HepG2 (cell line): Measurements from ENCODE around the gene LLGL1. TPM values are rescaled to one million over a fixed set of nuclear protein-coding genes. Genes with fewer than 3 reads are reported as not detected.
A peak's percentile ranks its signal among the peaks of the same experiment; 100 is the strongest.

Experiments used
- AGO1 ChIP-seq: fragments of 200-400 bp; formaldehyde crosslinking; IDR thresholded peaks from 2 replicates; pipeline ENCODE4 v1.6.1; 2017; ENCODE audit warnings: mild to moderate bottlenecking, low read depth, low read length, moderate library complexity; ENCODE audit not compliant: poor library complexity, severe bottlenecking
- ARNT2 ChIP-seq: sonication (generic); formaldehyde crosslinking; IDR thresholded peaks from 2 replicates; pipeline ENCODE4 v1.8.0; 2022; ENCODE audit warnings: mild to moderate bottlenecking, low read depth, missing genetic modification reagents, moderate library complexity
- BRD4 ChIP-seq: sonication (generic); formaldehyde crosslinking; IDR thresholded peaks from 2 replicates; pipeline ENCODE4 v1.4.0; 2020; ENCODE audit warnings: missing genetic modification reagents
- DNMT3B ChIP-seq: conservative IDR thresholded peaks from 2 replicates; pipeline ENCODE4 v1.6.1; 2016; ENCODE audit warnings: missing biosample characterization, control low read depth
- FIP1L1 ChIP-seq: fragments of 200-400 bp; formaldehyde crosslinking; IDR thresholded peaks from 2 replicates; pipeline ENCODE4 v1.6.1; 2018; ENCODE audit warnings: low read depth, mild to moderate bottlenecking, low read length, moderate library complexity, borderline replicate concordance; ENCODE audit not compliant: insufficient read depth
- FOXK1 ChIP-seq: sonication (generic); formaldehyde crosslinking; IDR thresholded peaks from 2 replicates; pipeline ENCODE4 v1.4.0; 2020; ENCODE audit warnings: low read depth, missing genetic modification reagents, borderline replicate concordance
- HDAC1 ChIP-seq: sonication (generic); formaldehyde crosslinking; IDR thresholded peaks from 2 replicates; pipeline ENCODE4 v1.5.1; 2020; ENCODE audit warnings: mild to moderate bottlenecking, missing genetic modification reagents
- HOXA3 ChIP-seq: sonication (generic); formaldehyde crosslinking; IDR thresholded peaks from 2 replicates; pipeline ENCODE4 v1.5.0; 2020; ENCODE audit warnings: missing genetic modification reagents
- MEF2D ChIP-seq: sonication (generic); formaldehyde crosslinking; IDR thresholded peaks from 2 replicates; pipeline ENCODE4 v1.5.1; 2020; ENCODE audit warnings: mild to moderate bottlenecking, missing genetic modification reagents
- MTF2 ChIP-seq: sonication (generic); formaldehyde crosslinking; IDR thresholded peaks from 2 replicates; pipeline ENCODE4 v1.5.0; 2020; ENCODE audit warnings: missing genetic modification reagents, borderline replicate concordance
- POLR2A ChIP-seq, 2 experiments: IDR thresholded peaks; 2 replicates each; pipeline ENCODE4 v1.6.1; 2011; ENCODE audit warnings: low read depth in 2 of 2, low read length in 2 of 2, mild to moderate bottlenecking in 1 of 2, moderate library complexity in 1 of 2; ENCODE audit not compliant: insufficient read depth in 1 of 2
- RBAK ChIP-seq: sonication (generic); formaldehyde crosslinking; IDR thresholded peaks from 2 replicates; pipeline ENCODE4 v1.5.1; 2020; ENCODE audit warnings: mild to moderate bottlenecking, missing genetic modification reagents
- TCF12 ChIP-seq, 2 experiments: fragments of 450-650 bp in 1 of 2; sonication (generic) in 1 of 2; formaldehyde crosslinking in 1 of 2; IDR thresholded peaks; 2 replicates each; pipeline versions ENCODE4 v1.6.1 to v1.8.0; 2017 to 2022; ENCODE audit warnings: antibody characterized with exemption in 1 of 2, mild to moderate bottlenecking in 1 of 2, missing genetic modification reagents in 1 of 2, moderate library complexity in 1 of 2
- TRIM24 ChIP-seq: sonication (generic); formaldehyde crosslinking; IDR thresholded peaks from 2 replicates; pipeline ENCODE4 v1.8.0; 2022; ENCODE audit warnings: mild to moderate bottlenecking, missing genetic modification reagents
- U2AF1 ChIP-seq: fragments of 200-400 bp; formaldehyde crosslinking; optimal IDR thresholded peaks from 2 replicates; pipeline ENCODE3; 2017; ENCODE audit warnings: mild to moderate bottlenecking, low read depth, low read length
- ZNF564 ChIP-seq: sonication (generic); formaldehyde crosslinking; IDR thresholded peaks from 2 replicates; pipeline ENCODE4 v1.8.1; 2023; ENCODE audit warnings: mild to moderate bottlenecking, missing genetic modification reagents
- ZNF672 ChIP-seq: sonication (generic); formaldehyde crosslinking; IDR thresholded peaks from 2 replicates; pipeline ENCODE4 v1.8.1; 2022; ENCODE audit warnings: missing genetic modification reagents
- ZSCAN21 ChIP-seq: sonication (generic); formaldehyde crosslinking; IDR thresholded peaks from 2 replicates; pipeline ENCODE4 v1.8.0; 2022; ENCODE audit warnings: mild to moderate bottlenecking, missing genetic modification reagents, moderate library complexity, borderline replicate concordance
- polyA plus RNA-seq, 8 experiments: library from polyadenylated mRNA; depleted of rRNA in 3 of 8; stranded (reverse) in 7 of 8; unstranded in 1 of 8; fragments of >200 nt; fragmentation: Illumina TruSeq in 4 of 8; extraction: Trizol in 4 of 8; gene quantifications; 2 replicates each; pipeline versions ENCODE4 v1.2.1 to v1.2.3, GENCODE V29; 2011 to 2016; ENCODE audit warnings: low read depth in 4 of 8, missing spikeins in 1 of 8, mixed read lengths in 1 of 8; ENCODE audit not compliant: insufficient read depth in 1 of 8
- total RNA-seq, 5 experiments: library from RNA; depleted of rRNA; stranded (reverse); fragments of >200 nt; fragmentation: Illumina TruSeq; extraction: Trizol; gene quantifications; 2 replicates each; pipeline ENCODE4 v1.2.3, GENCODE V29; 2016; ENCODE audit warnings: low read depth in 1 of 5
- TF ChIP-seq, protein P1 (sequence below): sonication (generic); formaldehyde crosslinking; IDR thresholded peaks from 2 replicates; pipeline ENCODE4 v1.4.0; 2020; ENCODE audit warnings: missing genetic modification reagents
- TF ChIP-seq, protein P2 (sequence below): sonication (generic); formaldehyde crosslinking; IDR thresholded peaks from 2 replicates; pipeline ENCODE4 v1.4.0; 2020; ENCODE audit warnings: missing genetic modification reagents
- TF ChIP-seq, protein P3 (sequence below): conservative IDR thresholded peaks from 2 replicates; pipeline ENCODE4 v1.6.1; 2018; ENCODE audit warnings: missing genetic modification reagents
- TF ChIP-seq, protein P4 (sequence below): sonication (generic); IDR thresholded peaks from 2 replicates; pipeline ENCODE4 v1.6.1; 2016; ENCODE audit warnings: low read depth, borderline replicate concordance
- TF ChIP-seq, protein P5 (sequence below): IDR thresholded peaks from 2 replicates; pipeline ENCODE4 v1.6.1; 2016

LLGL1 gene
- total and polyA plus RNA-seq, 2 of the 13 experiments (the other 11 are each of a cell fraction or from before 2014, with no cell fraction given), result 15.0 to 15.3 TPM

DNA sequence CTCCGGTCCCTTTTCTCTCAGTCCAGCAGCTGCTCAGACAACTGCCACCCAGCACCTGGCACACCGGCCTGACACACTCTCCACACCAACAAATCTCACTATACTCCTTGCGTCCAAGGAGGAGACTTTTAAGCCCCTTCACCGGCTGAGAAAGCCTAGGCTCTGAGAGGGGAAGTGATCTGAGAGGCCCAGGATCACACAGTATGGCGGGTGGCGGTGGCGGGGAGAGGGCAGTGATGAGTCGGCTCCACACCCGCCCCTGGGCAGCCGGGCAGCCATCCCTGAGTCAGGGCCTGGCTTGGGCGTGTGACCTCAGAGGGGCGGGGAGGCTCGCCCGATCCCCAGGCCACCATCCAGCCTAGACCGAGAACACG lies 32.5 kb downstream of the LLGL1 start (continued):
- TF ChIP-seq RBAK (CRISPR knock-in tag) (no peak), MTF2 (CRISPR knock-in tag) (0 out of 2 replicates have a peak, but pooled peaks have one; percentile 47), TCF12 (IDR thresholded peaks at IDR 0.05) (no peak), TCF12 (CRISPR knock-in tag; IDR thresholded peaks at IDR 0.05) (0 out of 2 replicates have a peak, but pooled peaks have one; percentile 9), ZNF564 (no peak), BRD4 (CRISPR knock-in tag) (0 out of 2 replicates have a peak, but pooled peaks have one; percentile 37), FOXK1 (CRISPR knock-in tag) (no peak), DNMT3B (no peak; the same call in 1 of the 2 replicates), HOXA3 (peak; percentile 23; the same call in 1 of the 2 replicates), TRIM24 (no peak), AGO1 (peak; percentile 16), ZNF672 (CRISPR knock-in tag) (no peak), HDAC1 (CRISPR knock-in tag) (peak; percentile 27; the same call in 1 of the 2 replicates), ARNT2 (CRISPR knock-in tag) (no peak), U2AF1 (no peak), MEF2D (no peak), ZSCAN21 (CRISPR knock-in tag) (0 out of 2 replicates have a peak, but pooled peaks have one; percentile 47), FIP1L1 (no peak), POLR2A (IDR thresholded peaks at IDR 0.05; ENCODE audit: insufficient read depth in 1 of 2, low read depth in 2 of 2, low read length in 2 of 2) (peak in 1 of 2 experiments; percentile 27; a peak in 1 of 4 replicates)
- TF ChIP-seq, protein P1, sequence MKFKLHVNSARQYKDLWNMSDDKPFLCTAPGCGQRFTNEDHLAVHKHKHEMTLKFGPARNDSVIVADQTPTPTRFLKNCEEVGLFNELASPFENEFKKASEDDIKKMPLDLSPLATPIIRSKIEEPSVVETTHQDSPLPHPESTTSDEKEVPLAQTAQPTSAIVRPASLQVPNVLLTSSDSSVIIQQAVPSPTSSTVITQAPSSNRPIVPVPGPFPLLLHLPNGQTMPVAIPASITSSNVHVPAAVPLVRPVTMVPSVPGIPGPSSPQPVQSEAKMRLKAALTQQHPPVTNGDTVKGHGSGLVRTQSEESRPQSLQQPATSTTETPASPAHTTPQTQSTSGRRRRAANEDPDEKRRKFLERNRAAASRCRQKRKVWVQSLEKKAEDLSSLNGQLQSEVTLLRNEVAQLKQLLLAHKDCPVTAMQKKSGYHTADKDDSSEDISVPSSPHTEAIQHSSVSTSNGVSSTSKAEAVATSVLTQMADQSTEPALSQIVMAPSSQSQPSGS (CRISPR knock-in tag), result no peak
- TF ChIP-seq, protein P2, sequence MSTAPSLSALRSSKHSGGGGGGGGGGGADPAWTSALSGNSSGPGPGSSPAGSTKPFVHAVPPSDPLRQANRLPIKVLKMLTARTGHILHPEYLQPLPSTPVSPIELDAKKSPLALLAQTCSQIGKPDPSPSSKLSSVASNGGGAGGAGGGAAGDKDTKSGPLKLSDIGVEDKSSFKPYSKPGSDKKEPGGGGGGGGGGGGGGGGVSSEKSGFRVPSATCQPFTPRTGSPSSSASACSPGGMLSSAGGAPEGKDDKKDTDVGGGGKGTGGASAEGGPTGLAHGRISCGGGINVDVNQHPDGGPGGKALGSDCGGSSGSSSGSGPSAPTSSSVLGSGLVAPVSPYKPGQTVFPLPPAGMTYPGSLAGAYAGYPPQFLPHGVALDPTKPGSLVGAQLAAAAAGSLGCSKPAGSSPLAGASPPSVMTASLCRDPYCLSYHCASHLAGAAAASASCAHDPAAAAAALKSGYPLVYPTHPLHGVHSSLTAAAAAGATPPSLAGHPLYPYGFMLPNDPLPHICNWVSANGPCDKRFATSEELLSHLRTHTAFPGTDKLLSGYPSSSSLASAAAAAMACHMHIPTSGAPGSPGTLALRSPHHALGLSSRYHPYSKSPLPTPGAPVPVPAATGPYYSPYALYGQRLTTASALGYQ, result peak; percentile 40; the same call in 1 of the 2 replicates
- TF ChIP-seq, protein P3, sequence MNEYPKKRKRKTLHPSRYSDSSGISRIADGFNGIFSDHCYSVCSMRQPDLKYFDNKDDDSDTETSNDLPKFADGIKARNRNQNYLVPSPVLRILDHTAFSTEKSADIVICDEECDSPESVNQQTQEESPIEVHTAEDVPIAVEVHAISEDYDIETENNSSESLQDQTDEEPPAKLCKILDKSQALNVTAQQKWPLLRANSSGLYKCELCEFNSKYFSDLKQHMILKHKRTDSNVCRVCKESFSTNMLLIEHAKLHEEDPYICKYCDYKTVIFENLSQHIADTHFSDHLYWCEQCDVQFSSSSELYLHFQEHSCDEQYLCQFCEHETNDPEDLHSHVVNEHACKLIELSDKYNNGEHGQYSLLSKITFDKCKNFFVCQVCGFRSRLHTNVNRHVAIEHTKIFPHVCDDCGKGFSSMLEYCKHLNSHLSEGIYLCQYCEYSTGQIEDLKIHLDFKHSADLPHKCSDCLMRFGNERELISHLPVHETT (CRISPR knock-in tag), result 0 out of 2 replicates have a peak, but pooled peaks have one; percentile 24
- TF ChIP-seq, protein P4, sequence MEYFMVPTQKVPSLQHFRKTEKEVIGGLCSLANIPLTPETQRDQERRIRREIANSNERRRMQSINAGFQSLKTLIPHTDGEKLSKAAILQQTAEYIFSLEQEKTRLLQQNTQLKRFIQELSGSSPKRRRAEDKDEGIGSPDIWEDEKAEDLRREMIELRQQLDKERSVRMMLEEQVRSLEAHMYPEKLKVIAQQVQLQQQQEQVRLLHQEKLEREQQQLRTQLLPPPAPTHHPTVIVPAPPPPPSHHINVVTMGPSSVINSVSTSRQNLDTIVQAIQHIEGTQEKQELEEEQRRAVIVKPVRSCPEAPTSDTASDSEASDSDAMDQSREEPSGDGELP, result 0 out of 2 replicates have a peak, but pooled peaks have one; percentile 17
- TF ChIP-seq, protein P5, sequence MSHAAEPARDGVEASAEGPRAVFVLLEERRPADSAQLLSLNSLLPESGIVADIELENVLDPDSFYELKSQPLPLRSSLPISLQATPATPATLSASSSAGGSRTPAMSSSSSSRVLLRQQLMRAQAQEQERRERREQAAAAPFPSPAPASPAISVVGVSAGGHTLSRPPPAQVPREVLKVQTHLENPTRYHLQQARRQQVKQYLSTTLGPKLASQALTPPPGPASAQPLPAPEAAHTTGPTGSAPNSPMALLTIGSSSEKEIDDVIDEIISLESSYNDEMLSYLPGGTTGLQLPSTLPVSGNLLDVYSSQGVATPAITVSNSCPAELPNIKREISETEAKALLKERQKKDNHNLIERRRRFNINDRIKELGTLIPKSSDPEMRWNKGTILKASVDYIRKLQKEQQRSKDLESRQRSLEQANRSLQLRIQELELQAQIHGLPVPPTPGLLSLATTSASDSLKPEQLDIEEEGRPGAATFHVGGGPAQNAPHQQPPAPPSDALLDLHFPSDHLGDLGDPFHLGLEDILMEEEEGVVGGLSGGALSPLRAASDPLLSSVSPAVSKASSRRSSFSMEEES (CRISPR knock-in tag), result peak; percentile 21; the same call in 1 of the 2 replicates
